HL-60 (cell line): ENCODE measurements around the gene AMOT.

Experiments used
- CTCF ChIP-seq: IDR thresholded peaks from one replicate; pipeline ENCODE4 v1.5.1; 2011; ENCODE audit warnings: low read length, control low read depth, inconsistent platforms; ENCODE audit not compliant: insufficient read depth
- GABPA ChIP-seq: IDR thresholded peaks from 2 replicates; pipeline ENCODE4 v1.6.1; 2012; ENCODE audit warnings: low read depth
- POLR2AphosphoS5 ChIP-seq: IDR thresholded peaks from 2 replicates; pipeline ENCODE4 v1.6.1; 2012; ENCODE audit warnings: low read depth
- REST ChIP-seq: IDR thresholded peaks from 2 replicates; pipeline ENCODE4 v1.6.1; 2012; ENCODE audit warnings: low read depth; ENCODE audit not compliant: insufficient replicate concordance

GRCh38 chrX:112888916-112889315 is 48.3 kb upstream of the AMOT start:
- TF ChIP-seq CTCF (no peak), POLR2AphosphoS5 (no peak), REST (no peak), GABPA (no peak)
